ENCODE data around the gene NPY. TPM values are rescaled to one million over a fixed set of nuclear protein-coding genes. Genes with fewer than 3 reads are reported as not detected.

NPY gene
- total and polyA plus RNA-seq, 2 of the 8 experiments (the other 6 are each of a cell fraction or from before 2014, with no cell fraction given), result 1.2 to 1.7 TPM

- Histone ChIP-seq H4K5ac (ENCODE audit: insufficient read length, low read depth, low read length) (no peak overlapping the region), H3K23ac (ENCODE audit: insufficient read length) (no peak overlapping the region), H3K56ac (replicated peaks; ENCODE audit: insufficient read length, low read depth, low read length) (no peak overlapping the region), H2AFZ (ENCODE audit: low read length) (no peak overlapping the region), H3K14ac (ENCODE audit: insufficient read length) (no peak overlapping the region), H2BK15ac (ENCODE audit: low read length) (no peak overlapping the region), H3K9me3 (ENCODE audit: insufficient read depth in 2 of 2, low read depth in 1 of 2, low read length in 1 of 2) (no peaks in the 10 kb centered on the region), H2BK5ac (ENCODE audit: low read depth, low read length) (no peak overlapping the region), H3K4me2 (ENCODE audit: insufficient read depth in 1 of 2, low read depth in 2 of 2, low read length in 2 of 2) (no peak overlapping the region), H3K27ac (ENCODE audit: low read depth, low read length) (no peak overlapping the region), H4K8ac (ENCODE audit: extremely low read depth, insufficient read depth, low read length) (no peak overlapping the region), H3K79me1 (ENCODE audit: low read depth, low read length) (no peaks in the 10 kb centered on the region), H3K4ac (replicated peaks; ENCODE audit: insufficient read length, low read depth, low read length) (no peak overlapping the region), H2BK120ac (replicated peaks; ENCODE audit: low read depth, low read length) (no peak overlapping the region), H3K9ac (replicated peaks in 1 of 4; ENCODE audit: extremely low read depth in 1 of 4, low read depth in 3 of 4, low read length in 3 of 4) (no peak overlapping the region), H3K23me2 (ENCODE audit: low read depth, low read length) (no peaks in the 10 kb centered on the region), H3K4me1 (replicated peaks in 1 of 4; ENCODE audit: control insufficient read depth in 3 of 4, insufficient read depth in 4 of 4, low read length in 3 of 4) (no peaks in the 10 kb centered on the region), H3K27me3 (replicated peaks in 1 of 4; ENCODE audit: control insufficient read depth in 3 of 4, extremely low read depth in 1 of 4, insufficient read depth in 3 of 4, low read length in 3 of 4) (no peaks in the 10 kb centered on the region), H2BK12ac (ENCODE audit: low read depth, low read length) (no peak overlapping the region), H3K4me3 (ENCODE audit: extremely low read depth in 1 of 4, insufficient read depth in 2 of 4, low read depth in 3 of 4, low read length in 4 of 4) (no peak overlapping the region), H3K79me2 (ENCODE audit: control insufficient read depth in 1 of 2, insufficient read depth in 2 of 2, low read length in 2 of 2) (no peaks in the 10 kb centered on the region), H4K20me1 (replicated peaks in 1 of 2; ENCODE audit: control insufficient read depth in 1 of 2, insufficient read depth in 2 of 2, low read length in 2 of 2) (no peaks in the 10 kb centered on the region), H3K18ac (ENCODE audit: extremely low read depth, low read length) (no peak overlapping the region), H3K36me3 (ENCODE audit: control insufficient read depth in 2 of 4, insufficient read depth in 4 of 4, low read length in 3 of 4) (no peaks in the 10 kb centered on the region), H4K91ac (replicated peaks; ENCODE audit: insufficient read length, low read length) (no peak overlapping the region), H2AK5ac (ENCODE audit: low read depth, low read length) (no peak overlapping the region), H2BK20ac (ENCODE audit: low read length) (no peak overlapping the region)
- DNase-seq (ENCODE audit: low read depth in 1 of 2, low spot score in 2 of 2), result no peak
- POLR2A ChIA-PET (ENCODE audit: partially characterized antibody), result interaction anchor here (1.1 to 1.6 kb wide), 3 partner anchors 11 to 16 kb away, joined by 3 to 5 read pairs (median 3); no protein-coding TSS in a partner anchor
- CTCF ChIA-PET (ENCODE audit: partially characterized antibody), result no interaction called here
- peak; percentile 19 for FAIRE-seq
- TF ChIP-seq RXRA (IDR thresholded peaks at IDR 0.05; ENCODE audit: insufficient read depth, low read depth, low read length), result no peak
- no peak for TF ChIP-seq FOSL1 (IDR thresholded peaks at IDR 0.05; ENCODE audit: insufficient read depth, low read depth, low read length)
- 88% methylated on average over 5 of the region's 5 CpGs; no CpG with 5 or more reads in 1 of the 2 experiments for WGBS, 2 experiments (ENCODE audit: extremely low coverage in 1 of 2, insufficient coverage in 1 of 2, insufficient read length in 1 of 2, insufficient replicate concordance in 2 of 2, low coverage in 1 of 2, low lambda C conversion rate in 2 of 2, missing lambda C conversion rate in 1 of 2)
Observed at GRCh38 chr7:24325708-24326107, 41.7 kb downstream of the NPY start.

All from H1 (cell line).